Activated T-cell treated with anti-CD3 and anti-CD28 coated beads for 48 hours (primary cell): ENCODE data around the gene STRADA.
A peak's percentile ranks its signal among the peaks of the same experiment; 100 is the strongest.

Source experiments
- DNase-seq: peaks from one replicate; pipeline ENCODE4 v3.0.0-alpha.2; 2020; ENCODE audit warnings: low read depth

The STRADA gene, protein sequence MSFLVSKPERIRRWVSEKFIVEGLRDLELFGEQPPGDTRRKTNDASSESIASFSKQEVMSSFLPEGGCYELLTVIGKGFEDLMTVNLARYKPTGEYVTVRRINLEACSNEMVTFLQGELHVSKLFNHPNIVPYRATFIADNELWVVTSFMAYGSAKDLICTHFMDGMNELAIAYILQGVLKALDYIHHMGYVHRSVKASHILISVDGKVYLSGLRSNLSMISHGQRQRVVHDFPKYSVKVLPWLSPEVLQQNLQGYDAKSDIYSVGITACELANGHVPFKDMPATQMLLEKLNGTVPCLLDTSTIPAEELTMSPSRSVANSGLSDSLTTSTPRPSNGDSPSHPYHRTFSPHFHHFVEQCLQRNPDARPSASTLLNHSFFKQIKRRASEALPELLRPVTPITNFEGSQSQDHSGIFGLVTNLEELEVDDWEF

DNA sequence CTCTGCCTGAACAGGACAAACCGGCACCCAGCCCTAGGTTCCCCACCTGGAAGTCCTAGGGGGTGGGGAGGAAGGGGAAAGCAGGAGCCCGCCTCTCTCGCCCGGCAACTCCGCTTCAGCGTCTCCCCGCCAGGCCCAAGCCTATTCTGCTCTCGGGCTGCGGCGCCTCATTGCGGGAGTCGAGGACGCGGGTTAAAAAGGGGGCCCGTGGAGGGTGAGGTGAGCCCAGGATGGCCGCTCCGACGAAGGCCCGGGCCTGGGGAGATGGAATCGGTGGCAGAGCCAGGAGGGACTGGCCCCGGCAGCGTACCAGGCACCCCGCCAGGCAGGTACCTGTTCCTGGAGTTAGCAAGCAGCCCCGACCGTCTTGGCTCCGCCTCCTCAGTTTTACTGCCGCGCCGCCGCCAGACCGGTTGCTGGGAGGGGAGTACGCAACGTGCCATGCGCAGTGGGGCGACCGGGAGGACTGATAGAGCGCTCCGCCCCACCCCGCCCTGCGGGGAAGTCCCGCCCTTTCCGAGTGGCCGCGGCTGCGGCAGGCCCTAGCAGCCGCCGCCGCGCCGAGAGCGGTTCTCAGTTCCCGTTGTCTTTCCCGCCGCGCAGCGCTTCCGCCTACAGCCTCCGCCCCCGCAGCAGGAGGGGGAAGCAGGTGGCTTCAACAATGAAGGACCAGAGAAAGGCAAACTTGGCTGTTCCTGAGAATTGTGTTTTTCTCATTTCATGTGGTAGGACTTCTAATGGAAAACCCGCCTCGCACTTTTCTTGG is at the start of gene STRADA:
Gene STRADA, minus strand, starts transcription at position 392 of the 766 bp plus-strand sequence. CDS start 13,430 bp downstream, outside the sequence.
- DNase-seq = peak; percentile 99

GRCh38 chr17:63790057-63790456 is 48.5 kb upstream of the STRADA start:
- no peak for DNase-seq

DNA sequence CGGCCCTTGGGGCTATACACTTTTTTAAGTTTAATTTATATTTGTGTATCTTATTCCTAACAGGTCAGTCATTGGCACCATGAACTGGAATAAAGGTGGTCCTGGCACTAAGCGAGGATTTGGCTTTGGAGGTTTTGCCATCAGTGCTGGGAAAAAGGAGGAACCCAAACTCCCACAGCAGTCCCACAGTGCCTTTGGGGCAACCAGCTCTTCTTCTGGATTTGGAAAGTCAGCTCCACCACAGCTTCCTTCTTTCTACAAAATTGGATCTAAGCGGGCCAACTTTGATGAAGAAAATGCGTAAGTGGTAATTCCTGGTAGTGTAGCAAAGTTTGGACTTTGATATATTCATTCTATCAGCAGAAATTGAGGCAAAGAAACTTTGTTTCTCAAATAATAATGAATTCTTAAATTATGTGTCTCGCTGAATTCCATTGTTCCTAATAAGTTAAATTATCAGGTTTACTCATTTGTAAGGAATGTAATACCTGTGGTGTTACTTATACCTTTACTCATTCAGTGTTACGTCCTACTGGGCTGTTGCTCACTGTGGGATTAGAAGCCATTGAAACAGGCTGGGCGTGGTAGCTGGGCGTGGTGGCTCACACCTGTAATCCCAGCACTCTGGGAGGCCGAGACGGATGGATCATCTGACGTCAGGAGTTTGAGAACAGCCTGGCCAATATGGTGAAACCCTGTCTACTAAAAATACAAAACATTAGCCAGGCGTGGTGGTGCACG is 45.5 kb upstream of the STRADA start:
- no peak for DNase-seq

GRCh38 chr17:63786117-63786516 is 44.5 kb upstream of the STRADA start:
- no peak for DNase-seq

DNA sequence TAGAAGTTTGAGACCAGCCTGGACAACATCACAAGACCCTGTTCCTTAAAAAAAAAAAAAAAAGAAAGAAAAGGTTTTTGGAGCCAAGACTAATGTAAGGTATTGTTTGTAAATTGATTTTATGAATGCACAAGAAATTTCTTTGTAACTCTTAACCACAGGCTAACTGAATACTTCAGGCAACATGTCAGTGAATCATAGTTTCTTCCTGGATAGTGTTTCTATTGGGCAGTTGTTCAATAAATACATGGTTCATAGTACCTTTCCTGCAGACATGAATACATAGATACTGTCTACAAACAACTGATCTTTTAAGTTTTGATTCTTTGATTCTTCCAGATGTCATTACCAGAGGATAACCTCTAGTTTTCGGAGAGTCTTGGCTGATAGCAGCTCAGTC is 44.0 kb upstream of the STRADA start:
- DNase-seq = no peak

DNA sequence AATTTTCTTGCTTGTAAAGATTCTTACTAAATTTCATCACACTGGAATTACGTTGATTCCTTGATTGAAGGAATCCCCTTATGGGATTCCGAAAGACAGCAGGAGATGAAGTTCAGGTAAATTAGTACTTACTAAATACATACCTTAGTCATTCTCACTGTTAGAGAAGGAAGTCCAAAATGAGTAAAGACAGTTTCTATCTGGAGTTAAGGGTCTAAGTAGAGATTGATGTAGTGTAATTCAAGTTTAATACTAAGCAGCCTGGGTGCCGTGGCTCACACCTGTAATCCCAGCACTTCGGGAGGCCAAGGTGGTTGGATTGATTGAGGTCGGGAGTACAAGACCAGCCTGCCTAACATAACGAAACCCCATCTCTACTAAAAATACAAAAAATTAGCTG is 41.9 kb upstream of the STRADA start:
- DNase-seq = no peak

GRCh38 chr17:63780928-63781327 is 39.3 kb upstream of the STRADA start:
- no peak for DNase-seq

DNA sequence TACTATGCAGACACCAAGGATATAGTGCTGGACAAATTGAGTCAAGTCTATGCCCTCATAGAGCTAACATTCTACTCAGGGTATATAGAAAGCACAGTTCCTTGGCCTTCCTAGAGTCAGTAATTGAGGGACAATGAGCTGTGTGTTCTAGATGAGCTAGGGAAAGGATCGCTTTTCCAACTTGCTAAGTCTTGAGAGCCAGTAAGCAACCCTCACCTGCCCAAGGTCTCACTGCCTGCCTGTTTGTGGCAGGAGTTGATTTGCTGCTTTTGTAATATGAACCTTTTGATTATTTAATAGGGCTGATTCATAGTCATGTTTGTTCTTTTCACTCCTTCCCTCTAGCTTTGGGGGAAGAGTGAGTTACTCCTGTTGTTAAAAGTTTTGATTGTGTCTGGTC is 38.9 kb upstream of the STRADA start:
- DNase-seq = no peak

GRCh38 chr17:63775420-63775819 is 33.8 kb upstream of the STRADA start:
- no peak for DNase-seq

- DNase-seq = no peak
Observed at GRCh38 chr17:63774969-63775265, 33.3 kb upstream of the STRADA start.

GRCh38 chr17:63774141-63774968 is 32.8 kb upstream of the STRADA start, which contains the start of gene DDX42:
DDX42 (plus strand) TSS chr17:63774170; CDS start chr17:63787050, 12,880 bp downstream.
- no peak for DNase-seq

- peak; percentile 98 for DNase-seq
Observed at GRCh38 chr17:63773272-63774140, 31.9 kb upstream of the STRADA start, which contains the start of gene CCDC47. CCDC47 (minus strand) TSS chr17:63773597; CDS start chr17:63766175, 7,422 bp downstream.

DNA sequence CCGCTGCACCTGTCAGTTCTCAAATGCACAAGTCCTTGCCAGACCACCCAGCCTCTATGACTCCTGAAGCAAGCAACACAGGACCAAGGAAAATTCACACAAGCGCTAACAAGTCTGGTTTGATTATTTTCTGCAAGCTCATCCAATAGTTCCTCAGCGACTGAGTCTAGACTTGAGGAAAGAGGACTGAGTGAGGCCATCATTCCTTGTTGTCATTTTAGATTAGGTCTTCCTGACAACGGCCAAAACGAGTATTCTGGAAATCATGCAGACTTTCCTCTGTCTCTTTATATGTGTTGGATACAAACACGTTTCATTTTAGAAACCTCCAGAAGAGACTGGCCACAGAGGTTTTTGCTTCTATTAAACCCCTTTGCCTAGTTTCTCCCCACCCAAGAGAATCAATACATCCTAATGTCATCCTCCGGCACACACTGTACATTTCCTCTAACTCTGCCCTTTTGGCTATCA is 31.2 kb upstream of the STRADA start:
- DNase-seq = no peak

DNA sequence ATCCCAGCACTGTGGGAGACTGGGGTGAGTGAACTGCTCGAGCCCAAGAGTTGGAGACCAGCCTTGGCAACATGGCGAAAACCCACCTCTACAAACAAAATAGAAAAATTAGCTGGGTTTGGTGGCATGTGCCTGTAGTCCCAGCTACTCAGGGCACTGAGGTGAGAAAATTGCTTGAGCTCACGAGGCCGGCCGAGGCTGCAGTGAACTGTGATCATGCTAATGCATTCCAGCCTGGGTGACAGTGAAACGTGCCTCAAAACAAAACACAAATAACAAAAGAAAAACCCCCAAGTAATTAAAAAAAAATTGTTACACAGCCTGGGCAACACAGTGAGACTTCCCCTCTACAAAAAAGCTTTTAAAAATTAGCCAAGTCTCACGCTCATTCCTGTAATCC is 26.8 kb upstream of the STRADA start:
- no peak for DNase-seq

- no peak for DNase-seq
Observed at GRCh38 chr17:63766754-63767153, 25.2 kb upstream of the STRADA start.

- DNase-seq = no peak
Observed at GRCh38 chr17:63764716-63765115, 23.1 kb upstream of the STRADA start.

- DNase-seq = no peak
Observed at GRCh38 chr17:63762161-63763078, 20.8 kb upstream of the STRADA start.

DNA sequence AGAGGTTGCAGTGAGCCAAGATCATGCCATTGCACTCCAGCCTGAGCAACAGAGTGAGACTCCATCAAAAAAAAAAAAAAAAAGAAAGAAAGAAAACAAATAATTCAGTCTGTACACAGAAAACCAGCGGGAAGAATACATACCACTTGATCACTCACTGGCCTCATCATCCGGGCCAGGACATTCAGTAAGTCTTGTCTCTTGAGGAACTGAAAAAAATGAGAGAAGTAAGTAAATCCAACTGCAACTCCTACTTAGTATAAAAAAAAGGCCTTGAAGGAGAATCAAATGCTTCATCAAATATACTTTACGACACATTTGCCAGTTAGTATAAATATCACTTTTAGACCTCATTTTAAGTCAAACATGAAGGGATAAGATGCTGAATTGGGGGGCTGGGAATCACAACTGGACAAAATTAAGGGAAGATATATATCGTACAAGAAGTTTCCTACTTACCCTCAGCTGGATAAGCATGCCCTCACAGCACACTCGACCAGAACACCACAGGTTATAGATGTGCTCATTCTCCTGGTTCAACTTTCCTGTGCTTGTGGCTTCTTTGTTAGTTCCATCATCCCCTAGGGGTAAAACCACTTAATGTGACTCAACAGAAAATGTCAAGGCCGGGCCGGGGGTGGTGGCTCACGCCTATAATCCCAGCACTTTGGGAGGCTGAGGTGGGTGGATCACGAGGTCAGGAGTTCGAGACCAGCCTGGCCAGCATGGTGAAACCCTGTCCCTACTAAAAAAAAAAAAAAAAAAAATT is 19.4 kb upstream of the STRADA start:
- peak; percentile 21 for DNase-seq

- no peak for DNase-seq
Observed at GRCh38 chr17:63758428-63758827, 16.8 kb upstream of the STRADA start.
